Neural crest cell (in vitro differentiated cells): ENCODE data around the gene DDX39A. TPM values are rescaled to one million over a fixed set of nuclear protein-coding genes. Genes with fewer than 3 reads are reported as not detected.
A peak's percentile ranks its signal among the peaks of the same experiment; 100 is the strongest.

Experiments
- DNase-seq: peaks from one replicate; pipeline ENCODE4 v3.0.0; 2021; ENCODE audit warnings: low read depth, mixed read lengths, low spot score
- H3K27ac Mint-ChIP-seq: one replicate; pipeline ENCODE4 v1.8.0; 2021; ENCODE audit warnings: mild to moderate bottlenecking, mixed read lengths; ENCODE audit not compliant: unreplicated experiment
- H3K27me3 Mint-ChIP-seq: 2 replicates; pipeline ENCODE4 v1.8.0; 2021; ENCODE audit warnings: low read depth, mild to moderate bottlenecking, mixed read lengths
- H3K36me3 Mint-ChIP-seq: 2 replicates; pipeline ENCODE4 v1.8.0; 2021; ENCODE audit warnings: low read depth, mild to moderate bottlenecking, mixed read lengths
- H3K4me1 Mint-ChIP-seq: 2 replicates; pipeline ENCODE4 v1.8.0; 2021; ENCODE audit warnings: mixed read lengths
- H3K4me3 Mint-ChIP-seq: one replicate; pipeline ENCODE4 v1.8.0; 2021; ENCODE audit warnings: mild to moderate bottlenecking, mixed read lengths
- H3K9me3 Mint-ChIP-seq: 2 replicates; pipeline ENCODE4 v1.8.0; 2021; ENCODE audit warnings: mixed read lengths
- total RNA-seq: library from RNA; stranded (reverse); gene quantifications from 2 replicates; pipeline ENCODE4 v1.2.1, GENCODE V29; 2021
- TF ChIP-seq, protein P1 (sequence below): fragments of 200-600 bp; sonication (generic); conservative IDR thresholded peaks from 2 replicates; pipeline ENCODE4 v1.5.0; 2021; ENCODE audit warnings: antibody characterized with exemption, mild to moderate bottlenecking

Gene DDX39A
- total RNA-seq, 1 donor from 2014 or later: 132 TPM

DNA sequence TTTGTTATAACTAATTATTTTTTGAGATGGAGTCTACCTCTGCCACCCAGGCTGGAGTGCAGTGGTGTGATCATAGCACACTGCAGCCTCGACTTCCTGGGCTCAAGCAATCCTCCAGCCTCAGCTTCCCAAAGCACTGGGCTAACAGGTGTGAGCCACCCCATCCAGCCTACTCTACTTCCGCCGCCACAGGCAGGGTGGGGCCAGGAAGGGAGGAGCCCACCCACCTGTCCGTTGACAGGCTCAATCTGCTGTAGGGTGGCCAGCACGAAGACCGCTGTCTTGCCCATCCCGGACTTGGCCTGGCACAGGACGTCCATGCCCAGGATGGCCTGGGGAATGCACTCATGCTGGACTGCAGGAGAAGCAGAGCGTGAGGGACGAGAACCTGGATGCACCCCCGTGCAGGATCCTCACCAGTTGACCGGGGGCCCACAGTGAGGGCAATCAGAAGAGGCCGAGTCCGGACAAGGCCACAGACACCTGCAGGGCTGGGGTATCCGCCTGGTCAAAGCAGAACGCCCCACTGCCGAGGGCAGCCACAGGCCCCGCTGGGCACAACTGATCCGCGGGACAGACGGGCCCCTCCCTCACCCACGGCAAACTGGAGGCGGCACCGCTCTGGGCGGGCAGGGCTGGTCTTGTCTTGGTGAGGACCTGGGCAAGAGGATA is 6.7 kb downstream of the DDX39A start:
- no peak for DNase-seq
- Mint-ChIP-seq H3K27ac (no peak overlapping the region), H3K9me3 (no peaks in the 10 kb centered on the region), H3K27me3 (no peaks in the 10 kb centered on the region), H3K4me1 (peaks cover 31% of the 10 kb centered on the region), H3K36me3 (peaks cover 10% of the 10 kb centered on the region), H3K4me3 (no peak overlapping the region)
- TF ChIP-seq, protein P1, sequence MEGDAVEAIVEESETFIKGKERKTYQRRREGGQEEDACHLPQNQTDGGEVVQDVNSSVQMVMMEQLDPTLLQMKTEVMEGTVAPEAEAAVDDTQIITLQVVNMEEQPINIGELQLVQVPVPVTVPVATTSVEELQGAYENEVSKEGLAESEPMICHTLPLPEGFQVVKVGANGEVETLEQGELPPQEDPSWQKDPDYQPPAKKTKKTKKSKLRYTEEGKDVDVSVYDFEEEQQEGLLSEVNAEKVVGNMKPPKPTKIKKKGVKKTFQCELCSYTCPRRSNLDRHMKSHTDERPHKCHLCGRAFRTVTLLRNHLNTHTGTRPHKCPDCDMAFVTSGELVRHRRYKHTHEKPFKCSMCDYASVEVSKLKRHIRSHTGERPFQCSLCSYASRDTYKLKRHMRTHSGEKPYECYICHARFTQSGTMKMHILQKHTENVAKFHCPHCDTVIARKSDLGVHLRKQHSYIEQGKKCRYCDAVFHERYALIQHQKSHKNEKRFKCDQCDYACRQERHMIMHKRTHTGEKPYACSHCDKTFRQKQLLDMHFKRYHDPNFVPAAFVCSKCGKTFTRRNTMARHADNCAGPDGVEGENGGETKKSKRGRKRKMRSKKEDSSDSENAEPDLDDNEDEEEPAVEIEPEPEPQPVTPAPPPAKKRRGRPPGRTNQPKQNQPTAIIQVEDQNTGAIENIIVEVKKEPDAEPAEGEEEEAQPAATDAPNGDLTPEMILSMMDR: no peak

DNA sequence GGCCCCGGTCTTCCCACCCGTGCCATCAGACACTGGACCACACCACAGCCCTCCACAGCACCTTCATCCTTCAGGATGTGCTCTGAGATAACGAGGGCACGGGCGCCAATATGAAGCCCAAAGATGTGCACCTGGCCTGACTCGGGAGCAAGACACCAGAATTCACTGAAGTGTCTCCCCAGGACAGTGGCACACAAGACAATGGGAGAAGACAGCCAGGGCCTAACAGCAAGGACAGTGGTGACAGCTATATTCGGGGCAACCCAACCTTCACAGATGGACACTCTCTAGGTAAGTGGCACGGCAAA is 7.2 kb downstream of the DDX39A start:
- Mint-ChIP-seq H3K36me3 (peaks cover 8% of the 10 kb centered on the region), H3K4me1 (peaks cover 27% of the 10 kb centered on the region)

DNA sequence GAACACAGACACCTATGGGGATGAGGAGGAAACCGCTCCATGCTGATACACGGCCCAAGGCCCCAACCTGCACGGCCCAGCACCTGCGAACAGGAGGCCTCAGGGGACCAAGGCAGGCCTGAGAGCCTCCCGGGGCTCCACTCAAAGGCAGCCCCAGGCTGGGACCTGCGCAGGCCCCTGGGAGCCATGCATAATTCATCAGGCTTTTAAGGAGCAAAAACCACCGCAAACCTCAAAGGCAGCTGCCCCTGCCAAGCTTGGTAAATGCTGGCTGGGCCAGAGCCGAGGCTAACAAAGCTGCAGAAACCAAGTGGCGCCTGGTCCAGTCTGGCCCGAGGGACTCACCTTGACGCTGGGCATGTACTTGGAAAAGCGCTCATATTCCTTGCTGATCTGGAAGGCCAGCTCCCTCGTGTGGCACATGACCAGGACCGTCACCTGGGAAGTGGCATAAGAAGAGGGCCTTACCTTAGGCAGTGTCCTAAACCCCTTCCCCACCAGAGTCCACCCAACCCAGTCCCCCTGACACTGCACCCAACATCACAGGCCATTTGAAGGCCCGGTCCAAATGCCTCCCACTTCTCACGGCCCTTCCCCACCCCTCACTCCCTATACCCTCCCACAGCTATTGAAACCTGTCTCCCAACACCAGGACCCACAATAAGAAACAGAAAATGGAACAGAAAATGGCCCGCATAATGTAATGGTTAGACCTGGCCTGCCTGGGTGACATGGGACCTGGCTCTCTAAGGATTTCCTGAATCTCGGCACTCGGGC is 7.8 kb downstream of the DDX39A start:
- Mint-ChIP-seq H3K4me1 (peaks cover 27% of the 10 kb centered on the region), H3K27me3 (no peaks in the 10 kb centered on the region), H3K36me3 (peaks cover 6% of the 10 kb centered on the region), H3K27ac (no peak overlapping the region), H3K9me3 (no peaks in the 10 kb centered on the region), H3K4me3 (peak overlapping the region; percentile 57)
- no peak for DNase-seq
- TF ChIP-seq, protein P1: no peak

More for the DNA sequence above, 7.2 kb downstream of the DDX39A start:
- Mint-ChIP-seq H3K27me3 (no peaks in the 10 kb centered on the region), H3K27ac (no peak overlapping the region), H3K9me3 (no peaks in the 10 kb centered on the region), H3K4me3 (peak overlapping the region; percentile 57)
- no peak for DNase-seq
- TF ChIP-seq, protein P1: no peak

DNA sequence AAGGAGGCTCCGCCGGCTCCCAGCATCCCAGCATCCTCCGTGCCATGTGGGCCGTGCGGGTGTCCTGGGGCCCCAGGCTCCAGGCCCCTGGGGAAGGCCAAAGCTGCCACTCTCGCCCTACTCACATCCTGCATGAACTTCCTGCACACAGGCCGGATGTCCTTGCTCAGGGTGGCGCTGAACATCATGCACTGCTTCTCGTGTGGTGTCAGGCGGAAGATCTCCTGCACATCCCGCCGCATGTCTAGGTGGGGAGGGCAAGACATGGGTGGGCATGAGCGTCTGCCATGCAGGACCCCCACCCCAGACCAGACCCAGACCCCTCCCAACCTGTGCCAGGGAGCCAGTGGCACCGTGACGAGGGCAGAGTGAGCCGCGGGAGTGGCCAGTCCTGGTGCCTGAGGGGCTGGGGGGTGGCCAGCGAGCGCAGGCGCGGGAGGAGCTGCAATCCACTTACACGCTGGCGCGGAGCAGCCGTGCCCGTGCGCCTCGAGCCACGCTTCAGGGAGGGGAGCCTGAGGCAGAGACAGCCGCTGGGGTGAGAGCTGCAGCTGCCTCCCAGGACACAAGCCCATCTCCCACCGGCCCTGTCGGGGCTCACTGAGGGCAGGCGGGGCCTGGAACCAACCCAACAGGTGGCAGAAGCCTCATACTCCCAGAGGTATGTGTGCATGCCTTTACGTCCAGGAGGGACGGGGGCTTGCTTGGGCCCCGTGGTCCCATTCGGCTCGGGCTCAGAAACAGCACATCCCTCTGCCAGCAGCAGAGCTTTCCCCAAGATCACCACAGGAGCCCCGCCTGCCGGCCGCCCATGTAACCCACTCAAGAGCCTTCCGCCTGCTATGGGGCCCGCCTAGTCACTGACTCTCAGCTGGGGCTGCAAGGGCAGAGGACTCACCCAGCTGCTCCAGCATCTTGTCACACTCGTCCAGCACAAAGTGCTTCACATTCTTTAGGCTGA is 8.8 kb downstream of the DDX39A start:
- H3K4me1 Mint-ChIP-seq: peaks cover 23% of the 10 kb centered on the region
- peak overlapping the region; percentile 57 for H3K27ac Mint-ChIP-seq
- no peak for DNase-seq
- TF ChIP-seq, protein P1: no peak
- H3K9me3 Mint-ChIP-seq: no peaks in the 10 kb centered on the region
- H3K27me3 Mint-ChIP-seq: no peaks in the 10 kb centered on the region
- no peak overlapping the region for H3K4me3 Mint-ChIP-seq
- peaks cover 2% of the 10 kb centered on the region for H3K36me3 Mint-ChIP-seq
